ENCODE measurements around the gene IFNG. TPM values are rescaled to one million over a fixed set of nuclear protein-coding genes. Genes with fewer than 3 reads are reported as not detected.

IFNG gene
- total RNA-seq, 1 donor from 2014 or later, result 0.51 TPM

GRCh38 chr12:68166317-68166831 is 6.8 kb upstream of the IFNG start:
- DNase-seq, result no peak

GRCh38 chr12:68163560-68164081 is 4.1 kb upstream of the IFNG start:
- DNase-seq, result no peak

DNA sequence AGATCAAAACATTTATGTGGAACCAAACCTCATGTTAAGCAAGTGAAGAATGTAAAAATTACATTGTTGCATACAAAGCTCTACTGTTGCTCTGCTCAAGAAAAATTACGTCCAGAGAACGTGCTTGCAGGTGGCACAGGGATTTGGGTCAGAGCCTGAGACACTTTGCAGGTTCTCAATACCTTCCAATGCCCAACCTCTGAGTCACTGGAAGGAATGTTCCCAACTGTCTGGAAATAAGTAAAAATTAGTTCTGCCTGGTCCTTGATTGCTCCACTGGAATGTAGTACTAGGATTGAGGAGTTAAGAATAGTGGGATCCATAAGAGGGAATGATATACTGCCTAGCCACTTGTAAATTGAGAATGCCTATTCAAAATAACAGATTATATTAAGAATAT is 2.8 kb upstream of the IFNG start:
- no peak for DNase-seq

GRCh38 chr12:68158432-68158831 is 1.1 kb downstream of the IFNG start:
- no peak for DNase-seq

GRCh38 chr12:68157380-68157779 is 2.2 kb downstream of the IFNG start:
- DNase-seq, result no peak

DNA sequence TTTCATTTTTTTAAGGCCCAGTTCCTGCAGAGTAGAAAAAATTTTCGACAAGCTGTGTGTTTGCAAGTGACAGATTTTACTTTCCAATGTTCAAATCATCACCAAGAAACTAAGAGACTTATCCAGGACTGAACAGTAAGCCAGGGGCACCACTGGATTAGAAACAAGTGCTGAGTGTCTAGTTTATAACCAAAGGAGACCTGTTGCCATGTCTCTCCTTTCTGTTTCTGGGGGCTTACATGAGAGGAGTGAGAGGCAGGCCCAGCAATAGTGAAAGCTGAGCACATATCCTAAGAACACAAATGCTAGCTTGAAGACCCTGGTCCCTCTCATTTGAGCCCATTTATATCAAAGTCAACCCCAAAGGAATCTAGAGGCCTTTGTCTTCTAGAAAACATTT is 2.9 kb downstream of the IFNG start:
- no peak for DNase-seq

DNA sequence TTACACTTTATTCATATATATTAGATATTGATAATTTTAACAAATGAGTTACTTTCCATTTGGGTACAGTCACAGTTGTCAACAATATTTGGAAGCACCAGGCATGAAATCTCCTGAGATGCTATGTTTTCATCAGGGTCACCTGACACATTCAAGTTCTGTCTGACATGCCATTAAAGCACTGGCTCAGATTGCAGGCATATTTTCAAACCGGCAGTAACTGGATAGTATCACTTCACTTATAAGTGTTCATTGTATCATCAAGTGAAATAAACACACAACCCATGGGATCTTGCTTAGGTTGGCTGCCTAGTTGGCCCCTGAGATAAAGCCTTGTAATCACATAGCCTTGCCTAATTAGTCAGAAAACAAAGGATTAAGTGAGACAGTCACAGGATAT is 4.8 kb downstream of the IFNG start:
- DNase-seq, result no peak

DNA sequence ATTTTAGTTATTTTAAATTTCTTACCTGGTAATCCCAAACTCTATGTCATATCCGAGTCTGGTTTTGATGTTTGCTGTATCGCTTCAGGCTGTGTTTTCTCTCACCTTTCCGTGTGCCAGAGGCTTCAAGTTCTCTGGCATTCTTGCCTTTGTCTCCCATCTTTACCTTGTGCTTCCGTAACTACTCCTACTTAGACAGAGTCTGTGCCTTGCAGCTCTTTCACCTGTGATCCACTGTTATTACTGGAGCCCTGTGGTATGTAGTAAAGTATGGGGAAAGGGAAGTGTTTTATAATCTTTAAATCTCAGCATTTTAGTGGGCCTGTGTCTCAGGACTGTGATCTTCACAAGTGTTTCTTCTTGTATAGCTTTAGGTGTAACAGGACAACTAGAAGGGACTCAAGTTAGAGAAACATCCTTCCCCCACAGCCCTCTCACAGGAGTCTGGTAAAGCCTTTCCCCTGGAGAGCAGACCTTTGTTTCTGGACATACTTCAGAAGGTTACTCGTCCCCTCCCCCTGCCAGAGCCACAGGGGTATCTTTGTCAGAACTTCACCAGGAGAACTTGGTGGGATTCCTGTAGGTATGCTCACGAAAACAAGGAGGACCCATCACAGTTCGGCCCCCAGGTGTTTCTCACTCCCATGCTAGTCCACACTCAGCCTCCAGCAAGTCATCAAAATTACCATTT is 11.1 kb downstream of the IFNG start:
- no peak for DNase-seq

DNA sequence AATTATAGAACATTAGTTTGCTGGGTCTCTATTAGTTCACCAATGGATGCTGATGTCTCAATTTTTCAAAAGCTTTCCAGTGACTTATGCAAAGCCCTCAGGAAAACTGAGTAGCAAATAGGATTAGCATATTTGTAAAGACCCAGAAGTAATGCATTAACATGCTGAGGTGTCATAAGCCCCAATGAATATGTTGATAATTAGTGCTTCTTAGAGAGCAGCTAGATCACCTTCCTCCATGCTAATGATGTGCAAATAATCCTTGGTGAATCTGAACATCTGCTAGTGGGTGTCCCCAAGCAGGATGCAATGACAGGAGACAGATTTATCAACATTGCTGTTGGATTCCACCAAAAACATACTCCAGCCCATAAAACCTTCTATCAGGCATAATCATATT is 19.0 kb downstream of the IFNG start:
- no peak for DNase-seq

GRCh38 chr12:68139941-68140340 is 19.6 kb downstream of the IFNG start:
- DNase-seq, result no peak

DNA sequence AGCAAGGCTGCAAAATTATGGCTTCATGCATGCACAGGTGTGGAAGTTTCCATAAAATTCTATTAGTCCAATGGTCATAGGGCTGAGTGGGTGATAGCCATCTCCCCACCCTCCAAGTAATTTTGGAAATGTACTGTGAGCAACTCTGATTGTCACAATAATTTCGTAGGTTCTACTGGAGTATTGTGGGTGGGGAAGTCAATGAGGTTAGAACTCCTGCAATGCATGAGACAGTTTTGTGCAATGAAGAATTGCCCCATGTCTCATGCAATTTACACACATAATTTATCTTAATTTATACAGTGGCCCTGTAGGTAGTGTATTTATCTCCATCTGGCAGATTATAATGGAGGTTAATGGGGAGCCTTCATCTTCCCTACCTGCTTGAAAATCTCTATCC is 20.5 kb downstream of the IFNG start:
- DNase-seq, result no peak

GRCh38 chr12:68138480-68138879 is 21.1 kb downstream of the IFNG start:
- DNase-seq, result no peak

DNA sequence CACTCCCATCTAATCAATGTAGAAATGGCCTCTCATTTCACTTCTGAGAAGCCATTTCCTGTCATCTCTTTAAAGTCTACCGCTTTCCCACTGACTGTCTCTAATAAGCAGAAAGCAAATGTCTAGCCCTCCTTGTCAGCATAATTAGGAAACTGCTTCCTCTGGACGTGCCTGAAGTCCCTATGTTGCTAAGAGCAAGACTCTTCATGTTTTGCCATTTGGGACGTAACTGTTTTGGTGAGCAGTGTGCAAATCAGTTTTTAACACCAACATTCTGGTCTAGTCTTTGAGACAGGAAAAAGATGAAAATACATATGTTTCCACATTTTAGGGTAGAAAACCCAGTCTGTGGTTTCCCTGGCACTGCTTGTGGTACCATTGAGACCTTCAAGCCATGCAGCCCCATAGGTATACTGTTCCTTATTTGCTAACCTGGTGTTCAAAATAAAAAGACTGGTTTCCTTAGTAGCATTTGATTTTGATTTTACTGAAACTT is 22.2 kb downstream of the IFNG start:
- no peak for DNase-seq

DNA sequence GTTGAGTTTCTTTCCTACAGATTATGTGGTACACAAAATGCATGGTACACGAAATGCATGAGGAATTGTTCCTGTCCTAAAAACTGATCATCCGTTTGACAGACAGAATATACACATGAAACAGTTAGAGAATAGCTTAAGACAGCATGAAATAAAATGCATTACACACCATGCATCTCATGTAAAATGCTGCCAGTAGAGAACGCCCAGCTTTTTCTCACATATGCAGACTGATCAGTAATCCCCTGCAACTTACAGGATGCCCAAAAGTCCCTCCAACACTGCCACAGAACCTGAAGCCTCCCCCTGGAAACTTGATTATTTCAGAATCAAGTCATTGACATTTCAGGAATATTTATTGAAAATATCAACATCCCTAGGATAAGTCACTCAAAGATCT is 24.0 kb downstream of the IFNG start:
- no peak for DNase-seq

GRCh38 chr12:68131867-68132414 is 27.6 kb downstream of the IFNG start:
- DNase-seq, result no peak

DNA sequence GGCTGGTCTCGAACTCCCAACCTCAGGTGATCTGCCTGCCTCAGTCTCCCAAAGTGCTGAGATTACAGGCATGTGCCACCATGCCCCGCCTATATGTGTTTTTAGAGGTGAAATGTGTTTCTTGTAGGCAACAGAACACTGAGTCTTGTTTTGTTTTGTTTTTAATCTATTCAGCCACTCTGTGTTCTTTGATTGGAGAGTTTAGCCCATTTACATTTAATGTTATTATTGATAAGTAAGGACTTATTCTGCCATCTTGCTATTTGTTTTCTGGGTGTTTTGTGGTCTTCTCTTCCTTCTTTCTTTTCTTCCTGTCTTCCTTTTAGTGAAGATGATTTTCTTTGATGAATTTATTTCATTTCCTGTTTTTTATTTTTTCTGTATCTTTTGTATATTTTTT is 29.6 kb downstream of the IFNG start:
- no peak for DNase-seq

DNA sequence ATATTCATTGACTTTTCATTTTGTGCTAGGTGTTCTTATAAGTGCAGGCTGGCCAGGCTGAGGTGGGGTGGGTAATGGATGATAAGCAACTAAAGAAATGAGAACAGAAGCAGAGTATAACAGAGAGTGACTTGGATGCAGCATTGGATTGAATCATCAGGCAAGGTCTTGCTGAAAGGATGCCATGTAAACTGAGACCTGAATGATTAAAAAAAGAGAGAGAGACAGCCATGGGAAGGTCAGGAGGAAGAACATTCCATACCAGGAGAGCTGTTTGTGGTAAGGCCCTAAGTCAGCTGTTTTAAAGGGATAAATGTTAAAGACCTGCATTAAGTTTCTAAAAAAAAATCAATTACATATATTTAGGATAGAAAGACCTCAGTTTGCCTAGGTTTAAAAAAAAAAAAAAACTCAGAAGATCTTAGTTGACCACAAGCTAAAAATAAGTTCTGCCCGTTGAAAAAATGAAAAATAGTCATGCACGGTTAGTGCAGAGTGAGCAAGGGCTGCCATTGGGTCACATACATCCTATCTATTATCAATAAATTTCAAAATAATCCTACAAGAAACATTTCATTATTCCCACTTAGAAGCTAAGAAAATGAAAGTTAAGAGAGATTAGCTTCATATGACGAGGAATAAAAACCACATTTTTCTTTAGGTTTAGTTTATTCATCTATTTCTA is 37.2 kb downstream of the IFNG start:
- DNase-seq, result no peak

GRCh38 chr12:68121143-68121542 is 38.4 kb downstream of the IFNG start:
- DNase-seq, result no peak

DNA sequence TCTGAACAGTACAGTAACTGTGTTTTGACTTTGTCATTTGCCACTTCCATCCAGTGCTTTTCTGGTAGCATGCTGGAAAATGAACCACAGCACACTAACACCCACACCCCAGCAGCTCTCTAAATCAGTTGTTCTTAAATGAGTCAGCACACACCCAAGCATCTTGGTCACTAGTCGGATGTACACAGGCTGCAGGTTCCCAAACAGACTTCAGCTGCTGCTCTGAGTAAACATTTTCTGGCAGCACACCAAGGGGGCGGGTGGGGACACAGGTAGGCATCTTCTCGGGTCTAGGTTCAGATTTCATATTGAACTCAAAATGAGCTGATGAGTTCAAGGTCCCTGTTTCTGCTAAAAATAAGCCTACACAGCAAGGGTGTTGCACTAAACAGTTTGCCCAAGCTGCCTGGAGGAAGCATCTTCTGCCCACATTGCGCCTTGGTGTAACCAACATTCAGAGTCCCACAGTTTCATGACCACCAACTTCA is 39.8 kb downstream of the IFNG start:
- DNase-seq, result peak; percentile 21

DNA sequence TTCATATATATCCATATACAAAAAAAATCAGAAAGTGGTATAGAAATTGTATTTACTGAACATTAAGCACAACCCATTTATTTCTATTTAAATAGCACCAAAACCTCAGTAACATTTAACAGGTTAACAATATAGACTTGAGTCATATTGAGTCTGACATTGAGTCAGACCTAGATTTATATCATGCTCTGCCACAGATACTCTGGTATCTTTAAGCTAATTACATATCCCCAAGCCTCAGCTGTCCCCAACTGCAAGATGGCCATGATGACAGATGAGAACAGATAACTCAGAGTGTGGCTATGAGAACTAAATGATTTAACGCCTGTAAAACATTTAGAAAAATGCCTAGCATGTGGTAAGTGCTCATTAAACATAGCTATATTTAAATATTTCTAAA is 40.3 kb downstream of the IFNG start:
- DNase-seq, result peak; percentile 8

DNA sequence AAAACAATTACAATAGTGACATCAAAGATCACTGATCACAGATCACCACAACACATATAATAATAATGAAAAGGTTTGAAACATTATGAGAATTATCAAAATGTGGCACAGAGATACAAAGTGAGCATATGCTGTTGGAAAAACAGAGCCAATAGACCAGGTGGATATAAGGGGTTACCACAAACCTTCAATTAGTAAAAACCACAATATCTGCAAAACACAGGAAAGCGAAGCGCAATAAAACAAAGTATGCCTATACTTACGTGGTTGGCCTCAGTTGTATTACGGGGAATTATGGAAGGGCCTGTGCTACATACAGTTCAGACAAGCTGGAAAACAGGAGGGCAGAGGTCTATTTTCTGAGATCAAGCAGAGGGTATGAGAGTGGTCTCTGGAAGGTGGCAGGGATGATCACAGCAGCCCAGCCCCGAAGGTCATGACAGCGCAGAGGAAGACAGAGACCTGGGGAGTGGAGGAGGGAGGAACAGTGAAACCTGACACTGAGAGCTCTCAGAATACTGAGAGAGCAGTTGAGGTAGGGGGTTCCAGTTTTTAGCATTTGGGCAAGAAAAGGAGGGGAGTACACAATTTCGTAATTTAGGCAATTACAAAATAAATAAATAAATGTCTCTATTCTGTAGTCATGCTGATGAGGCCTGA is 41.3 kb downstream of the IFNG start:
- DNase-seq, result no peak

DNA sequence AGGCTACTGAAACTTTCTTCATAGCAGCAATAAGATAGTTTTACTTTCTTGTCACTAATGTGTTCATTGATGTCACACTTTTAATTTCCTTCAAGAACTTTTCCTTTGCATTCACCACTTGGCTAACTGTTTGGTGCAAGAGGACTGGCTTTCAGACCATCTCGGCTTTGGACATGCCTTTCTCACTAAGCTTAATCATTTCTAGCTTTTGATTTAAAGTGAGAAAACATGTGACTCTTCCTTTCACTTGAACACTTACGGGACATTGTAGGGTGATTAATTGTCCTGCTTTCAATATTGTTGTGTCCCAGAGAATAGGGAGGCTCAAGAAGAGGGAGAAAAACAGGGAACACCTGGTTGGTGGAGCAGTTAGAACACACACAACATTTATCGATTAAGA is 41.9 kb downstream of the IFNG start:
- DNase-seq, result no peak

DNA sequence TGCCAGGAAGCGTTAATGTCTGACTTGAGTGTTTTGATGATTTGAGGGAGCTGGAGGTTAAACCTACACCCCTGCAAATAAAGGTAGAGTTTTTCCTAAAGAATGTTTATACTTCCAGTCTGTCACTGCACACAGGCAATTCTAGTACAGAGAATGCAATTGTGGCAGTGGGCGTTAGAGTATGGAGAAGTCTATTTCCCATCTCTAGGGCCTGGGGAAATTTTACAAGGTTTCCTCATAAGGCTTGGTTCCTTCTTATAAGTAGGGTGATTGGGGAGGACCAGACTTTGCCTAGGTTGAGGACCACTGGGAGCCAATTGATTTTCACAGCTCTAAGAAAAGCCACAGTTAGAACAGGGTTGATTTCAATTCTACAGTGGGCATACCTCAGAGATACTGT is 44.3 kb downstream of the IFNG start:
- no peak for DNase-seq

All from tongue (tissue), 2 donors.